Uterus (tissue), 4 donors: ENCODE measurements around the gene CUL4A. TPM values are rescaled to one million over a fixed set of nuclear protein-coding genes. Genes with fewer than 3 reads are reported as not detected.
"Not testable (repeated sequence)": the region's sequence is repeated elsewhere in the genome, so short reads cannot be mapped to it uniquely, and the experiment has no call there.

ENCODE experiments used
- DNase-seq, 2 donors: peaks; one replicate each; pipeline ENCODE4 v3.0.0-alpha.2; 2019 to 2020
- H3K27ac ChIP-seq, 2 donors: fragments of 200-600 bp; sonication (generic); 1 replicate in 1 of 2; 2 replicates in 1 of 2; pipeline ENCODE4 v1.5.1; 2016 to 2018
- H3K27me3 ChIP-seq, 2 donors: fragments of 200-600 bp; sonication (generic); one replicate each; pipeline ENCODE4 v1.5.1; 2018 to 2019; ENCODE audit warnings: control low read depth in 1 of 2
- H3K36me3 ChIP-seq, 2 donors: fragments of 200-600 bp; sonication (generic); one replicate each; pipeline ENCODE4 v1.5.1; 2019; ENCODE audit warnings: control low read depth in 1 of 2
- H3K4me1 ChIP-seq, 2 donors: fragments of 200-600 bp; sonication (generic); one replicate each; pipeline ENCODE4 v1.5.1; 2018 to 2019; ENCODE audit warnings: control low read depth in 1 of 2
- H3K4me3 ChIP-seq, 2 donors: fragments of 200-600 bp; sonication (generic); 1 replicate in 1 of 2; 2 replicates in 1 of 2; pipeline ENCODE4 v1.5.1; 2018 to 2019; ENCODE audit warnings: mild to moderate bottlenecking in 1 of 2
- H3K9me3 ChIP-seq, 2 donors: fragments of 200-600 bp; sonication (generic); one replicate each; pipeline ENCODE4 v1.5.1; 2019; ENCODE audit warnings: control low read depth in 1 of 2
- CTCF ChIP-seq, 4 experiments: fragments of 200-600 bp in 2 of 4; fragments of 450-650 bp in 2 of 4; sonication (generic) in 2 of 4; IDR thresholded peaks; one replicate each; pipeline ENCODE4 v1.5.1; 2016 to 2019; ENCODE audit warnings: antibody characterized with exemption in 4 of 4, mild to moderate bottlenecking in 2 of 4, moderate library complexity in 1 of 4
- POLR2A ChIP-seq, 2 donors: fragments of 450-650 bp; IDR thresholded peaks; one replicate each; pipeline ENCODE4 v1.6.1; 2016; ENCODE audit warnings: antibody characterized with exemption in 2 of 2, mild to moderate bottlenecking in 1 of 2, moderate library complexity in 1 of 2
- intact Hi-C: fragments of 100-400 bp; cut with DNase I; formaldehyde crosslinking; loops from one replicate; pipeline ENCODE4 v1.15.1; 2023; ENCODE audit warnings: low total_unique reads
- microRNA-seq: library from miRNA; unstranded; fragments of <30 nt; microRNA quantifications from one replicate; pipeline ENCODE4, GENCODE V29; 2016; ENCODE audit warnings: borderline microRNAs expressed, borderline replicate concordance
- small RNA-seq: library from RNA; depleted of rRNA; stranded (forward); fragments of <200 nt; gene quantifications from one replicate; pipeline ENCODE3, GENCODE V24; 2016
- total RNA-seq, 4 donors: library from RNA; depleted of rRNA in 3 of 4; stranded (reverse); fragments of >200 nt in 3 of 4; gene quantifications; one replicate each; pipeline versions ENCODE4 v1.1.0 to v1.2.4, GENCODE V29; 2014 to 2023
- donor health status: DM: yes; HTN: yes; CAD: no.

Gene CUL4A
- total RNA-seq, 4 donors from 2014 or later, result 34.3 to 110 (median 66.1) TPM

GRCh38 chr13:113307491-113307890 is 98.1 kb downstream of the CUL4A start:
- Histone ChIP-seq H3K4me3 (no peak overlapping the region), H3K9me3 (no peaks in the 10 kb centered on the region), H3K36me3 (no peaks in the 10 kb centered on the region), H3K27ac (no peak overlapping the region), H3K4me1 (no peaks in the 10 kb centered on the region), H3K27me3 (no peaks in the 10 kb centered on the region)
- DNase-seq, result no peak
- TF ChIP-seq POLR2A (IDR thresholded peaks at IDR 0.05), result no peak
- no peak for TF ChIP-seq CTCF (IDR thresholded peaks at IDR 0.05)
- intact Hi-C loops, result no loop called here

- no peaks in the 10 kb centered on the region for H3K36me3 ChIP-seq
- H3K9me3 ChIP-seq, result no peaks in the 10 kb centered on the region
- no peak for TF ChIP-seq CTCF (IDR thresholded peaks at IDR 0.05)
- no peak for TF ChIP-seq POLR2A (IDR thresholded peaks at IDR 0.05)
- no peak overlapping the region for H3K4me3 ChIP-seq
- DNase-seq, result no peak
- H3K27ac ChIP-seq, result no peak overlapping the region
- no peaks in the 10 kb centered on the region for H3K4me1 ChIP-seq
- intact Hi-C loops, result no loop called here
- no peaks in the 10 kb centered on the region for H3K27me3 ChIP-seq
These were observed 100.1 kb downstream of the CUL4A start for GRCh38 chr13:113309473-113309872.

- H3K27me3 ChIP-seq, H3K9me3 ChIP-seq, H3K4me3 ChIP-seq, H3K27ac ChIP-seq, intact Hi-C loops, H3K4me1 ChIP-seq, DNase-seq, H3K36me3 ChIP-seq: not testable (repeated sequence)
These were observed 104.7 kb downstream of the CUL4A start for GRCh38 chr13:113314112-113314511.

- DNase-seq, H3K4me1 ChIP-seq, H3K27me3 ChIP-seq, intact Hi-C loops, H3K36me3 ChIP-seq, H3K9me3 ChIP-seq, H3K27ac ChIP-seq, H3K4me3 ChIP-seq: not testable (repeated sequence)
These were observed 105.6 kb downstream of the CUL4A start for GRCh38 chr13:113314895-113315470.

- intact Hi-C loops, result no loop called here
- no peaks in the 10 kb centered on the region for H3K9me3 ChIP-seq
- H3K27me3 ChIP-seq, result no peaks in the 10 kb centered on the region
- H3K4me1 ChIP-seq, result no peaks in the 10 kb centered on the region
- no peak overlapping the region for H3K27ac ChIP-seq
- DNase-seq, result no peak
- H3K36me3 ChIP-seq, result no peaks in the 10 kb centered on the region
- no peak overlapping the region for H3K4me3 ChIP-seq
- no peak for TF ChIP-seq POLR2A (IDR thresholded peaks at IDR 0.05)
- no peak for TF ChIP-seq CTCF (IDR thresholded peaks at IDR 0.05)
These were observed 106.6 kb downstream of the CUL4A start for GRCh38 chr13:113315992-113316391.

Small RNA genes lying within 50 kb of the gene (microRNA-seq; reads per million reads assigned to microRNA genes)
- not detected for gene MIR8075

Small RNA genes lying within 50 kb of the gene (small RNA-seq; reads per million reads assigned to genes)
- gene AL137002.1 (not detected), gene MIR8075 (not detected)

Other genes starting within 250 kb of the CUL4A start
- gene MCF2L, start 240.4 kb upstream of the CUL4A start, total RNA-seq, result 100 to 1,000 TPM in 1 of 4 donors, 10 to 100 TPM in 3; 25.0 to 103 (median 61.0) TPM
- gene F7, start 103.8 kb upstream of the CUL4A start, total RNA-seq, result under 1 TPM in 1 of 4 donors, not detected in 3; 0.69 TPM
- 10 to 100 TPM in 2 of 4 donors, 1 to 10 TPM in 2; 6.8 to 56.8 (median 12.1) TPM for gene F10, start 86.8 kb upstream of the CUL4A start, total RNA-seq
- gene PROZ, start 51.0 kb upstream of the CUL4A start, total RNA-seq, result not detected
- gene PCID2, start 944 bp upstream of the CUL4A start, total RNA-seq, result 10 to 100 TPM; 35.9 to 75.6 (median 70.7) TPM
- gene LAMP1, start 87.6 kb downstream of the CUL4A start, total RNA-seq, result 100 to 1,000 TPM in 2 of 4 donors, 10 to 100 TPM in 2; 85.6 to 144 (median 93.4) TPM
- 10 to 100 TPM in 2 of 4 donors, 1 to 10 TPM in 2; 3.2 to 17.9 (median 7.5) TPM for gene GRTP1, start 154.5 kb downstream of the CUL4A start, total RNA-seq
- gene ADPRHL1, start 243.9 kb downstream of the CUL4A start, total RNA-seq, result 1 to 10 TPM in 2 of 4 donors, not detected in 2; 1.6 to 3.3 TPM